GM23338 (cell line): ENCODE measurements around the gene PDSS2. TPM values are rescaled to one million over a fixed set of nuclear protein-coding genes. Genes with fewer than 3 reads are reported as not detected.

Source experiments
- ATAC-seq: fragments of 200-7000 bp; cut with Tn5 transposase; 3 replicates; pipeline ENCODE4 v1.9.1; 2020
- DNase-seq: peaks from one replicate; pipeline ENCODE4 v3.0.0-alpha.2; 2015; ENCODE audit warnings: low spot score
- H2AFZ ChIP-seq: fragments of 200-600 bp; sonication (generic); 2 replicates; pipeline ENCODE4 v1.8.0; 2016; ENCODE audit warnings: antibody characterized with exemption, mild to moderate bottlenecking, moderate library complexity
- H3F3A ChIP-seq: fragments of 200-600 bp; sonication (generic); replicated peaks from 2 replicates; pipeline ENCODE4 v1.8.0; 2017; ENCODE audit warnings: antibody characterized with exemption, mixed run types, low read depth
- H3K27ac ChIP-seq: fragments of 200-600 bp; sonication (generic); 2 replicates; pipeline ENCODE4 v1.6.1; 2016; ENCODE audit warnings: low read depth
- H3K27me3 ChIP-seq: fragments of 200-600 bp; sonication (generic); 2 replicates; pipeline ENCODE4 v1.8.0; 2016; ENCODE audit warnings: mild to moderate bottlenecking, mixed run types, moderate library complexity; ENCODE audit not compliant: insufficient read depth
- H3K36me3 ChIP-seq: fragments of 200-600 bp; sonication (generic); 2 replicates; pipeline ENCODE4 v1.8.0; 2016; ENCODE audit warnings: mild to moderate bottlenecking; ENCODE audit not compliant: insufficient read depth
- H3K4me1 ChIP-seq: fragments of 200-600 bp; sonication (generic); 2 replicates; pipeline ENCODE4 v1.8.0; 2016; ENCODE audit warnings: mild to moderate bottlenecking, moderate library complexity; ENCODE audit not compliant: insufficient read depth
- H3K4me2 ChIP-seq: fragments of 200-600 bp; sonication (generic); 2 replicates; pipeline ENCODE4 v1.7.1; 2017; ENCODE audit warnings: mixed run types
- H3K4me3 ChIP-seq: fragments of 200-600 bp; sonication (generic); 2 replicates; pipeline ENCODE4 v1.6.1; 2016; ENCODE audit warnings: mixed run types
- H3K79me2 ChIP-seq: fragments of 200-600 bp; sonication (generic); replicated peaks from 2 replicates; pipeline ENCODE4 v1.8.0; 2017; ENCODE audit warnings: mild to moderate bottlenecking; ENCODE audit not compliant: insufficient read depth
- H3K9me2 ChIP-seq: fragments of 200-600 bp; sonication (generic); 2 replicates; pipeline ENCODE4 v1.8.0; 2017; ENCODE audit not compliant: insufficient read depth
- H4K20me1 ChIP-seq: fragments of 200-600 bp; sonication (generic); replicated peaks from 2 replicates; pipeline ENCODE4 v1.8.0; 2017; ENCODE audit warnings: mild to moderate bottlenecking; ENCODE audit not compliant: insufficient read depth
- H3K27ac Mint-ChIP-seq: 2 replicates; pipeline ENCODE4 v1.8.0; 2020; ENCODE audit warnings: inconsistent platforms, mild to moderate bottlenecking, moderate library complexity, mixed read lengths
- H3K27me3 Mint-ChIP-seq: 3 replicates; pipeline ENCODE4 v1.8.0; 2022; ENCODE audit warnings: low read depth, mild to moderate bottlenecking, moderate library complexity, mixed read lengths, inconsistent platforms; ENCODE audit not compliant: insufficient read depth, poor library complexity
- H3K36me3 Mint-ChIP-seq: 3 replicates; pipeline ENCODE4 v1.8.0; 2021; ENCODE audit warnings: low read depth, mild to moderate bottlenecking, inconsistent platforms, moderate library complexity, mixed read lengths
- H3K4me1 Mint-ChIP-seq: 3 replicates; pipeline ENCODE4 v1.8.0; 2020; ENCODE audit warnings: mild to moderate bottlenecking, inconsistent platforms, mixed read lengths
- H3K4me3 Mint-ChIP-seq: 3 replicates; pipeline ENCODE4 v1.8.0; 2021; ENCODE audit warnings: moderate library complexity, mild to moderate bottlenecking, inconsistent platforms, mixed read lengths
- H3K9me3 Mint-ChIP-seq: 3 replicates; pipeline ENCODE4 v1.8.0; 2020; ENCODE audit warnings: moderate library complexity, mild to moderate bottlenecking, inconsistent platforms, mixed read lengths
- CREB1 ChIP-seq: fragments of 250-450 bp; sonication (Bioruptor Pico); IDR thresholded peaks from 2 replicates; pipeline ENCODE4 v1.5.0; 2020; ENCODE audit warnings: low read depth, mild to moderate bottlenecking, moderate library complexity
- CTCF ChIP-seq, 2 experiments: fragments of 200-600 bp in 1 of 2; sonication (generic) in 1 of 2; conservative IDR thresholded peaks; 2 replicates each; pipeline versions ENCODE4 v1.5.1 to v1.6.1; 2016 to 2017; ENCODE audit warnings: antibody characterized with exemption in 2 of 2, low read depth in 2 of 2, mild to moderate bottlenecking in 2 of 2, moderate library complexity in 1 of 2
- ETS1 ChIP-seq: IDR thresholded peaks from 2 replicates; pipeline ENCODE4 v1.6.1; 2016; ENCODE audit warnings: antibody characterized with exemption
- EZH2 ChIP-seq: fragments of 200-600 bp; sonication (generic); IDR thresholded peaks from one replicate; pipeline ENCODE4 v1.8.0; 2017; ENCODE audit warnings: antibody characterized with exemption, mild to moderate bottlenecking, low read depth; ENCODE audit not compliant: unreplicated experiment
- EZH2phosphoT487 ChIP-seq: fragments of 200-600 bp; sonication (generic); IDR thresholded peaks from one replicate; pipeline ENCODE4 v1.8.1; 2018; ENCODE audit warnings: antibody characterized with exemption; ENCODE audit not compliant: unreplicated experiment
- JUNB ChIP-seq: IDR thresholded peaks from one replicate; pipeline ENCODE4 v1.6.1; 2016; ENCODE audit warnings: antibody characterized with exemption; ENCODE audit not compliant: unreplicated experiment
- NANOG ChIP-seq: IDR thresholded peaks from 2 replicates; pipeline ENCODE4 v1.6.1; 2016; ENCODE audit warnings: antibody characterized with exemption, borderline replicate concordance
- POLR2AphosphoS5 ChIP-seq: IDR thresholded peaks from 2 replicates; pipeline ENCODE4 v1.6.1; 2016; ENCODE audit warnings: antibody characterized with exemption, low read depth
- REST ChIP-seq: IDR thresholded peaks from one replicate; pipeline ENCODE4 v1.6.1; 2018; ENCODE audit warnings: antibody characterized with exemption; ENCODE audit not compliant: unreplicated experiment
- STAT1 ChIP-seq: IDR thresholded peaks from one replicate; pipeline ENCODE4 v1.6.1; 2016; ENCODE audit warnings: antibody characterized with exemption; ENCODE audit not compliant: unreplicated experiment
- ZNF114 ChIP-seq: fragments of 250-450 bp; sonication (Bioruptor Pico); IDR thresholded peaks from 2 replicates; pipeline ENCODE4 v1.5.0; 2020; ENCODE audit warnings: mild to moderate bottlenecking, moderate library complexity
- ZNF331 ChIP-seq: fragments of 250-450 bp; sonication (Bioruptor Pico); IDR thresholded peaks from 2 replicates; pipeline ENCODE4 v1.5.0; 2020; ENCODE audit warnings: low read depth, mild to moderate bottlenecking, moderate library complexity
- ZNF462 ChIP-seq: fragments of 250-450 bp; sonication (Bioruptor Pico); IDR thresholded peaks from 2 replicates; pipeline ENCODE4 v1.5.0; 2020; ENCODE audit warnings: mild to moderate bottlenecking, moderate library complexity
- polyA plus RNA-seq: library from polyadenylated mRNA; unstranded; fragments of >200 nt; fragmentation: Nextera tagmentation; extraction: Ambion mirVana; gene quantifications from 2 replicates; pipeline ENCODE4 v1.2.1, GENCODE V29; 2016
- total RNA-seq: library from RNA; depleted of rRNA; stranded (reverse); fragments of >200 nt; shearing (Covaris generic); gene quantifications from 2 replicates; pipeline ENCODE4 v1.2.3, GENCODE V29; 2014

Gene PDSS2
- total and polyA plus RNA-seq, 2 experiments from 2014 or later: 7.3 to 16.7 TPM

- Histone ChIP-seq H3K79me2 (no peaks in the 10 kb centered on the region), H3K4me1 (no peaks in the 10 kb centered on the region; the same call in 1 of the 2 replicates), H3K27ac (peak overlapping the region; percentile 23; the same call in 1 of the 2 replicates), H3F3A (no peaks in the 10 kb centered on the region), H2AFZ (no peak overlapping the region), H3K9me2 (no peaks in the 10 kb centered on the region), H3K36me3 (no peaks in the 10 kb centered on the region), H3K27me3 (no peaks in the 10 kb centered on the region), H3K4me3 (no peak overlapping the region), H4K20me1 (no peaks in the 10 kb centered on the region), H3K4me2 (no peak overlapping the region)
- Mint-ChIP-seq H3K9me3 (no peaks in the 10 kb centered on the region), H3K27ac (peak overlapping the region; percentile 92), H3K36me3 (no peaks in the 10 kb centered on the region), H3K4me1 (peaks cover 33% of the 10 kb centered on the region), H3K27me3 (peaks cover 3% of the 10 kb centered on the region), H3K4me3 (no peak overlapping the region)
- peak; percentile 35 for DNase-seq
- no peak for TF ChIP-seq POLR2AphosphoS5
- TF ChIP-seq EZH2phosphoT487: no peak
- no peak for TF ChIP-seq NANOG
- no peak for TF ChIP-seq CREB1 (CRISPR knock-in tag)
- TF ChIP-seq STAT1: no peak
- no peak for TF ChIP-seq ZNF331 (CRISPR knock-in tag)
- TF ChIP-seq JUNB: no peak
- no peak for TF ChIP-seq ETS1
- TF ChIP-seq CTCF (conservative IDR thresholded peaks at IDR 0.05; ENCODE audit: low read depth in 2 of 2): no peak
- no peak for TF ChIP-seq ZNF114 (CRISPR knock-in tag)
- TF ChIP-seq ZNF462: no peak
- TF ChIP-seq EZH2: no peak
- TF ChIP-seq REST: no peak
- peak; percentile 82 for ATAC-seq
Measured at GRCh38 chr6:107124934-107125348, 334.4 kb downstream of the PDSS2 start.
